Transverse colon (tissue), 4 donors: ENCODE results near the gene STRA6. TPM values are rescaled to one million over a fixed set of nuclear protein-coding genes. Genes with fewer than 3 reads are reported as not detected.
A peak's percentile ranks its signal among the peaks of the same experiment; 100 is the strongest.

Experiments
- DNase-seq: peaks from one replicate; pipeline ENCODE4 v3.0.0-alpha.2; 2019
- H3K27ac ChIP-seq, 4 donors: fragments of 200-600 bp; sonication (generic); 2 replicates each; pipeline ENCODE4 v1.5.1; 2016 to 2018; ENCODE audit warnings: inconsistent platforms in 4 of 4
- H3K27me3 ChIP-seq: fragments of 200-600 bp; sonication (generic); 2 replicates; pipeline ENCODE4 v1.5.1; 2017; ENCODE audit warnings: inconsistent platforms
- H3K36me3 ChIP-seq, 4 donors: fragments of 200-600 bp; sonication (generic); 2 replicates each; pipeline ENCODE4 v1.5.1; 2017 to 2019; ENCODE audit warnings: inconsistent platforms in 4 of 4
- H3K4me1 ChIP-seq, 4 donors: fragments of 200-600 bp; sonication (generic); 2 replicates each; pipeline ENCODE4 v1.5.1; 2017 to 2020; ENCODE audit warnings: inconsistent platforms in 4 of 4
- H3K4me3 ChIP-seq, 4 donors: fragments of 200-600 bp; sonication (generic); 1 replicate in 1 of 4; 2 replicates in 3 of 4; pipeline versions ENCODE4 v1.5.1 to v1.6.1; 2017 to 2019; ENCODE audit warnings: inconsistent platforms in 4 of 4
- H3K9me3 ChIP-seq, 2 donors: fragments of 200-600 bp; sonication (generic); 2 replicates each; pipeline ENCODE4 v1.5.1; 2017 to 2019; ENCODE audit warnings: inconsistent platforms in 2 of 2
- CTCF ChIP-seq, 5 experiments: fragments of 200-600 bp in 3 of 5; fragments of 450-650 bp in 2 of 5; sonication (generic) in 3 of 5; IDR thresholded peaks; 1 replicate in 2 of 5; 2 replicates in 3 of 5; pipeline ENCODE4 v1.5.1; 2016 to 2017; ENCODE audit warnings: antibody characterized with exemption in 5 of 5, inconsistent platforms in 3 of 5, mild to moderate bottlenecking in 2 of 5, moderate library complexity in 1 of 5
- EP300 ChIP-seq: sonication (generic); formaldehyde crosslinking; IDR thresholded peaks from one replicate; pipeline ENCODE4 v1.6.1; 2017; ENCODE audit warnings: antibody characterized with exemption, low read depth
- POLR2A ChIP-seq: fragments of 450-650 bp; IDR thresholded peaks from one replicate; pipeline ENCODE4 v1.6.1; 2016; ENCODE audit warnings: antibody characterized with exemption, mild to moderate bottlenecking, moderate library complexity
- POLR2AphosphoS5 ChIP-seq, 3 donors: sonication (generic); formaldehyde crosslinking; IDR thresholded peaks; one replicate each; pipeline ENCODE4 v1.6.1; 2016; ENCODE audit warnings: antibody characterized with exemption in 3 of 3
- WGBS, 2 donors: methylation state at CpG; one replicate each; pipeline ENCODE4 v1.1.5; 2018; ENCODE audit warnings: low coverage in 1 of 2; 5-methylcytosine and 5-hydroxymethylcytosine counted together
- in situ Hi-C, 4 donors: fragments of 200-750 bp; cut with MboI; loops; one replicate each; pipeline versions ENCODE4 v1.15.0 to v1.15.1; 2017; ENCODE audit warnings: low sequenced_read_pairs in 3 of 4, low pct_ligation_motif_present in 1 of 4, low pct_unique_long_range_greater_than_20kb in 1 of 4
- intact Hi-C: fragments of 100-400 bp; cut with DNase I; formaldehyde crosslinking; loops from one replicate; pipeline ENCODE4 v1.15.1; 2023; ENCODE audit warnings: low total_unique reads
- total RNA-seq, 4 donors: library from RNA; depleted of rRNA; stranded (reverse); fragments of >200 nt; gene quantifications; one replicate each; pipeline ENCODE4 v1.1.0, GENCODE V29; 2016

The STRA6 gene
- total RNA-seq, 4 donors from 2014 or later, result not detected

- Histone ChIP-seq H3K4me3 (peak overlapping the region in 3 of 4 donors; percentile 14 to 34 (median 17)), H3K27ac (peak overlapping the region; percentile 76 to 92 (median 76)), H3K36me3 (no peaks in the 10 kb centered on the region), H3K4me1 (peaks cover 6 to 33% (median 8%) of the 10 kb centered on the region in 4 donors), H3K9me3 (no peaks in the 10 kb centered on the region), H3K27me3 (no peaks in the 10 kb centered on the region)
- WGBS, 2 donors, result 86% methylated on average over 14 of the region's 14 CpGs; no CpG with 5 or more reads in 1 of the 2 donors
- in situ Hi-C loops, result no loop called here
- DNase-seq, result no peak
- intact Hi-C loops, result no loop called here
- TF ChIP-seq CTCF (IDR thresholded peaks at IDR 0.05) (no peak), EP300 (no peak), POLR2A (no peak), POLR2AphosphoS5 (IDR thresholded peaks at IDR 0.05) (no peak)
Measured at GRCh38 chr15:74174958-74175253, 27.7 kb downstream of the STRA6 start.

- H3K36me3 ChIP-seq, result no peaks in the 10 kb centered on the region
- 71 to 76% methylated on average over 5 to 20 of the region's 20 CpGs for WGBS, 2 donors
- TF ChIP-seq POLR2AphosphoS5 (IDR thresholded peaks at IDR 0.05), result no peak
- TF ChIP-seq POLR2A, result no peak
- no peak for TF ChIP-seq CTCF (IDR thresholded peaks at IDR 0.05)
- H3K9me3 ChIP-seq, result no peaks in the 10 kb centered on the region
- in situ Hi-C loops, result no loop called here
- H3K27me3 ChIP-seq, result no peaks in the 10 kb centered on the region
- peak overlapping the region; percentile 9 to 34 (median 18) for H3K4me3 ChIP-seq
- intact Hi-C loops, result no loop called here
- peaks cover 6 to 28% (median 8%) of the 10 kb centered on the region in 4 donors for H3K4me1 ChIP-seq
- peak overlapping the region; percentile 76 to 92 (median 76) for H3K27ac ChIP-seq
- no peak for DNase-seq
Measured at GRCh38 chr15:74174219-74174957, 28.2 kb downstream of the STRA6 start.

- Histone ChIP-seq H3K9me3 (no peaks in the 10 kb centered on the region), H3K4me1 (peaks cover 0 to 21% (median 8%) of the 10 kb centered on the region in 4 donors), H3K4me3 (peak within 1 kb of the TSS; percentile 9 to 34 (median 18)), H3K27me3 (no peaks in the 10 kb centered on the region), H3K36me3 (no peaks in the 10 kb centered on the region), H3K27ac (peak within 1 kb of the TSS; percentile 76 to 92 (median 76))
- in situ Hi-C loops (no loop called here), intact Hi-C loops (no loop called here)
- peak; percentile 24 for DNase-seq
- WGBS, 2 donors, result 55 to 57% methylated on average over 9 to 20 of the region's 20 CpGs
- TF ChIP-seq POLR2AphosphoS5 (IDR thresholded peaks at IDR 0.05), result peak; percentile 42 to 48 (median 47)
- no peak for TF ChIP-seq CTCF (IDR thresholded peaks at IDR 0.05)
- no peak for TF ChIP-seq POLR2A
Measured at GRCh38 chr15:74173380-74174218, 29.0 kb downstream of the STRA6 start, which contains the start of gene ISLR. Gene ISLR, plus strand, starts transcription at chr15:74173710. Its CDS starts 1,149 bp downstream, at chr15:74174859.

- Histone ChIP-seq H3K27me3 (no peaks in the 10 kb centered on the region), H3K36me3 (no peaks in the 10 kb centered on the region), H3K27ac (peak overlapping the region; percentile 76 to 92 (median 76)), H3K4me1 (peaks cover 0 to 21% (median 8%) of the 10 kb centered on the region in 4 donors), H3K9me3 (no peaks in the 10 kb centered on the region), H3K4me3 (peak overlapping the region in 1 of 4 donors; percentile 34)
- intact Hi-C loops, result no loop called here
- peak; percentile 42 for DNase-seq
- WGBS, 2 donors, result 49 to 65% methylated on average over 4 to 12 of the region's 13 CpGs
- TF ChIP-seq POLR2A (no peak), EP300 (no peak), POLR2AphosphoS5 (IDR thresholded peaks at IDR 0.05) (no peak)
- in situ Hi-C loops, result no loop called here
Measured at GRCh38 chr15:74172701-74173379, 29.7 kb downstream of the STRA6 start.
